ENCODE measurements around the gene RPS6KB1. TPM values are rescaled to one million over a fixed set of nuclear protein-coding genes. Genes with fewer than 3 reads are reported as not detected.
"Not testable (repeated sequence)": the region's sequence is repeated elsewhere in the genome, so short reads cannot be mapped to it uniquely, and the experiment has no call there.

RPS6KB1 gene
- 25.4 TPM for polyA plus RNA-seq
- long read RNA-seq, donor 1, full-length matches to known transcripts: 7 of 7 reads
- long read RNA-seq, donor 1, partial matches to known transcripts: 0 of 7 reads
- long read RNA-seq, donor 1, other reads (novel, unspliced or antisense): 0 of 7 reads
- long read RNA-seq, donor 2, full-length matches to known transcripts: 3 of 9 reads
- long read RNA-seq, donor 2, partial matches to known transcripts: 6 of 9 reads
- long read RNA-seq, donor 2, other reads (novel, unspliced or antisense): 0 of 9 reads
- long read RNA-seq, donor 3: 0 reads
- long read RNA-seq, donor 4: 0 reads
- long read RNA-seq, donor 5, full-length matches to known transcripts: 3 of 8 reads
- long read RNA-seq, donor 5, partial matches to known transcripts: 5 of 8 reads
- long read RNA-seq, donor 5, other reads (novel, unspliced or antisense): 0 of 8 reads
- long read RNA-seq, donor 6, full-length matches to known transcripts: 3 of 3 reads
- long read RNA-seq, donor 6, partial matches to known transcripts: 0 of 3 reads
- long read RNA-seq, donor 6, other reads (novel, unspliced or antisense): 0 of 3 reads
- long read RNA-seq, donor 7, full-length matches to known transcripts: 1 of 1 reads
- long read RNA-seq, donor 7, partial matches to known transcripts: 0 of 1 reads
- long read RNA-seq, donor 7, other reads (novel, unspliced or antisense): 0 of 1 reads
- long read RNA-seq, donor 8, full-length matches to known transcripts: 6 of 6 reads
- long read RNA-seq, donor 8, partial matches to known transcripts: 0 of 6 reads
- long read RNA-seq, donor 8, other reads (novel, unspliced or antisense): 0 of 6 reads
- long read RNA-seq, donor 9, full-length matches to known transcripts: 6 of 6 reads
- long read RNA-seq, donor 9, partial matches to known transcripts: 0 of 6 reads
- long read RNA-seq, donor 9, other reads (novel, unspliced or antisense): 0 of 6 reads
- long read RNA-seq, donor 10, full-length matches to known transcripts: 6 of 6 reads
- long read RNA-seq, donor 10, partial matches to known transcripts: 0 of 6 reads
- long read RNA-seq, donor 10, other reads (novel, unspliced or antisense): 0 of 6 reads
- long read RNA-seq, donor 11, full-length matches to known transcripts: 3 of 22 reads
- long read RNA-seq, donor 11, partial matches to known transcripts: 6 of 22 reads
- long read RNA-seq, donor 11, other reads (novel, unspliced or antisense): 13 of 22 reads

GRCh38 chr17:59892924-59893675 lies at the start of gene RPS6KB1, which contains the start of gene TUBD1:
RPS6KB1 (plus strand) TSS chr17:59893121; CDS start chr17:59893185, 64 bp downstream.
TUBD1 (minus strand) TSS chr17:59892943; CDS start chr17:59891002, 1,941 bp downstream.
- Histone ChIP-seq H3K4me3 (ENCODE audit: low read length) (peak within 1 kb of the TSS; percentile 80), H3K27ac (ENCODE audit: low read length) (peak within 1 kb of the TSS; percentile 81), H3K9me3 (ENCODE audit: control insufficient read depth, low read depth, low read length) (no peaks in the 10 kb centered on the region), H3K4me1 (ENCODE audit: control insufficient read depth, insufficient read depth, low read length) (no peaks in the 10 kb centered on the region), H3K36me3 (ENCODE audit: control insufficient read depth, insufficient read depth, low read length) (peaks cover 13% of the 10 kb centered on the region), H3K27me3 (ENCODE audit: control insufficient read depth, insufficient read depth, low read length) (no peaks in the 10 kb centered on the region)
- no CpG with 5 or more reads among the region's 61 CpGs for WGBS (ENCODE audit: insufficient coverage, low lambda C conversion rate)
- peak; percentile 99 for DNase-seq

GRCh38 chr17:59844884-59845594 lies 47.9 kb upstream of the RPS6KB1 start:
- Histone ChIP-seq H3K4me1 (ENCODE audit: control insufficient read depth, insufficient read depth, low read length) (peaks cover 44% of the 10 kb centered on the region), H3K27me3 (ENCODE audit: control insufficient read depth, insufficient read depth, low read length) (no peaks in the 10 kb centered on the region), H3K9me3 (ENCODE audit: control insufficient read depth, low read depth, low read length) (no peaks in the 10 kb centered on the region), H3K36me3 (ENCODE audit: control insufficient read depth, insufficient read depth, low read length) (peaks cover 3% of the 10 kb centered on the region), H3K27ac (ENCODE audit: low read length) (peak overlapping the region; percentile 92), H3K4me3 (ENCODE audit: low read length) (no peak overlapping the region)
- DNase-seq: no peak
- no CpG with 5 or more reads among the region's 3 CpGs for WGBS (ENCODE audit: insufficient coverage, low lambda C conversion rate)

GRCh38 chr17:59845595-59846393 lies 47.1 kb upstream of the RPS6KB1 start:
- WGBS (ENCODE audit: insufficient coverage, low lambda C conversion rate): no CpG with 5 or more reads among the region's 3 CpGs
- no peaks in the 10 kb centered on the region for H3K36me3 ChIP-seq (ENCODE audit: control insufficient read depth, insufficient read depth, low read length)
- H3K27ac ChIP-seq (ENCODE audit: low read length): peak overlapping the region; percentile 92
- H3K4me3 ChIP-seq (ENCODE audit: low read length): no peak overlapping the region
- no peaks in the 10 kb centered on the region for H3K9me3 ChIP-seq (ENCODE audit: control insufficient read depth, low read depth, low read length)
- no peaks in the 10 kb centered on the region for H3K27me3 ChIP-seq (ENCODE audit: control insufficient read depth, insufficient read depth, low read length)
- peaks cover 44% of the 10 kb centered on the region for H3K4me1 ChIP-seq (ENCODE audit: control insufficient read depth, insufficient read depth, low read length)
- peak in 1 of 2 donors; percentile 79 for DNase-seq

- Histone ChIP-seq H3K4me3 (ENCODE audit: low read length) (no peak overlapping the region), H3K27me3 (ENCODE audit: control insufficient read depth, insufficient read depth, low read length) (no peaks in the 10 kb centered on the region), H3K9me3 (ENCODE audit: control insufficient read depth, low read depth, low read length) (no peaks in the 10 kb centered on the region), H3K36me3 (ENCODE audit: control insufficient read depth, insufficient read depth, low read length) (no peaks in the 10 kb centered on the region), H3K27ac (ENCODE audit: low read length) (peak overlapping the region; percentile 92), H3K4me1 (ENCODE audit: control insufficient read depth, insufficient read depth, low read length) (peaks cover 48% of the 10 kb centered on the region)
- 7% methylated on average over 3 of the region's 7 CpGs for WGBS (ENCODE audit: insufficient coverage, low lambda C conversion rate)
- DNase-seq: peak in 1 of 2 donors; percentile 84
Measured at GRCh38 chr17:59846394-59847165, 46.3 kb upstream of the RPS6KB1 start.

- no CpG with 5 or more reads among the region's 6 CpGs for WGBS (ENCODE audit: insufficient coverage, low lambda C conversion rate)
- H3K36me3 ChIP-seq (ENCODE audit: control insufficient read depth, insufficient read depth, low read length): no peaks in the 10 kb centered on the region
- DNase-seq: no peak
- peak overlapping the region; percentile 92 for H3K27ac ChIP-seq (ENCODE audit: low read length)
- H3K4me3 ChIP-seq (ENCODE audit: low read length): no peak overlapping the region
- peaks cover 58% of the 10 kb centered on the region for H3K4me1 ChIP-seq (ENCODE audit: control insufficient read depth, insufficient read depth, low read length)
- no peaks in the 10 kb centered on the region for H3K27me3 ChIP-seq (ENCODE audit: control insufficient read depth, insufficient read depth, low read length)
- H3K9me3 ChIP-seq (ENCODE audit: control insufficient read depth, low read depth, low read length): no peaks in the 10 kb centered on the region
Measured at GRCh38 chr17:59848385-59848668, 44.6 kb upstream of the RPS6KB1 start.

GRCh38 chr17:59848778-59849177 lies 44.1 kb upstream of the RPS6KB1 start:
- H3K4me1 ChIP-seq (ENCODE audit: control insufficient read depth, insufficient read depth, low read length): peaks cover 58% of the 10 kb centered on the region
- H3K9me3 ChIP-seq (ENCODE audit: control insufficient read depth, low read depth, low read length): no peaks in the 10 kb centered on the region
- peak in 1 of 2 donors; percentile 75 for DNase-seq
- H3K36me3 ChIP-seq (ENCODE audit: control insufficient read depth, insufficient read depth, low read length): no peaks in the 10 kb centered on the region
- no peaks in the 10 kb centered on the region for H3K27me3 ChIP-seq (ENCODE audit: control insufficient read depth, insufficient read depth, low read length)
- no CpG with 5 or more reads among the region's 7 CpGs for WGBS (ENCODE audit: insufficient coverage, low lambda C conversion rate)
- peak overlapping the region; percentile 92 for H3K27ac ChIP-seq (ENCODE audit: low read length)
- no peak overlapping the region for H3K4me3 ChIP-seq (ENCODE audit: low read length)

GRCh38 chr17:59850311-59850710 lies 42.6 kb upstream of the RPS6KB1 start:
- not testable (repeated sequence) for DNase-seq; H3K27me3 ChIP-seq (ENCODE audit: control insufficient read depth, insufficient read depth, low read length); H3K36me3 ChIP-seq (ENCODE audit: control insufficient read depth, insufficient read depth, low read length); H3K9me3 ChIP-seq (ENCODE audit: control insufficient read depth, low read depth, low read length); H3K4me3 ChIP-seq (ENCODE audit: low read length); H3K27ac ChIP-seq (ENCODE audit: low read length)
- WGBS (ENCODE audit: insufficient coverage, low lambda C conversion rate): no CpG with 5 or more reads among the region's 15 CpGs
- H3K4me1 ChIP-seq (ENCODE audit: control insufficient read depth, insufficient read depth, low read length): peaks cover 53% of the 10 kb centered on the region

- no peaks in the 10 kb centered on the region for H3K9me3 ChIP-seq (ENCODE audit: control insufficient read depth, low read depth, low read length)
- WGBS (ENCODE audit: insufficient coverage, low lambda C conversion rate): no CpG with 5 or more reads among the region's 14 CpGs
- peak in 1 of 2 donors; percentile 59 for DNase-seq
- no peak overlapping the region for H3K4me3 ChIP-seq (ENCODE audit: low read length)
- H3K27ac ChIP-seq (ENCODE audit: low read length): no peak overlapping the region
- H3K36me3 ChIP-seq (ENCODE audit: control insufficient read depth, insufficient read depth, low read length): no peaks in the 10 kb centered on the region
- H3K4me1 ChIP-seq (ENCODE audit: control insufficient read depth, insufficient read depth, low read length): peaks cover 43% of the 10 kb centered on the region
- H3K27me3 ChIP-seq (ENCODE audit: control insufficient read depth, insufficient read depth, low read length): no peaks in the 10 kb centered on the region
Measured at GRCh38 chr17:59851439-59852375, 41.2 kb upstream of the RPS6KB1 start.

All from large intestine (tissue), 12 donors.